ENCODE measurements around the gene ZNF185. TPM values are rescaled to one million over a fixed set of nuclear protein-coding genes. Genes with fewer than 3 reads are reported as not detected.

ZNF185 gene
- 1 to 10 TPM in 3 of 4 donors, under 1 TPM in 1; 0.53 to 2.5 (median 1.4) TPM for total RNA-seq

DNA sequence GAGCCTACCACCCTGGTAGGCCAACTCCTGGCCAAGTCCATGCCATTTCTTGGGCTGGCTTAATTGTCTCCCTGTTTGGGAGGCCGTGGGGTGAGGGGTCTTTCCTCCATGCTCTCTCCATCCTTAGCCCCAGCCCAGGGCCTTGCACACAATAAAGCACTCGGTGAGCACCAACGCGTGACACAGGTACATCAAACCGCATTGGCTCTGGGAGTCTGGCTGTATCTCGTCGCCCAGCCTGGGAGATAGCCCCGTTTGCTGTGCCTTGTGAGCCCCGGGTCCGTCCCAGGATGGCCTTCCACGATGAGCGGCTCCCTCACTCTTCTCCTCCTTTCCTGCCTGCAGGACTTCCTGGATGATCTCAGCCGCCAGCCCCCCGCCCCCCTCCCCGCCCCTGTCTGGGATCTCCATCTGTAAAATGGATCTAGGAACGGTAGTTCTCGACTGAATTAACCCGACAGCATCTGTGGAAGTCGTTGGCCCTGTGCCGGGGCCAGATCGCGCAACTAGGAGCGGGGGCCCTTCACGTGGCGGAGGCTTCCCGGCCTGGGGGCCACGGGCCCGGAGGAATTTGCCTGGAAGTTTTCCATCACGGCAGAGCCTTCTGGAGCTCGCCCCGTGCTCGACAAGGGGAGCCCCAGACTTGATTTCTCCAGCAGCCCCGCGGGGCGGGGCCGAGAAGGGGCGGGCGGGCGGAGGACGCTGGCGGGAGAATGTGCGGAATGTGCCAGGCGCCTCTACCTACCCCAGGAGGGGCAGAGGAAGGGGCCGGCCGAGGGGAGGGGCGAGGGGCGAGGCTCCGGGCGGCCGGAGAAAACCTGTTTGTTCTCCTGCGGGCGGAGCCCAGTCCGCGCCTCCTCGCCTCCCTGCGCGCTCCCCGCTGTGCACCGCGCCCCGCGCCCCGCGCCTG is at the start of gene ZNF185:
Gene ZNF185, plus strand, starts transcription at position 846 of the 910 bp plus-strand sequence. CDS start 16,423 bp downstream, outside the sequence.
- peak within 1 kb of the TSS in 3 of 4 donors; percentile 3 to 34 (median 29) for H3K4me3 ChIP-seq
- peak in 1 of 3 donors; percentile 57 for DNase-seq
- no peaks in the 10 kb centered on the region for H3K27me3 ChIP-seq
- no peak within 1 kb of the TSS for H3K27ac ChIP-seq
- no peaks in the 10 kb centered on the region for H3K36me3 ChIP-seq
- TF ChIP-seq POLR2A (IDR thresholded peaks at IDR 0.05), result no peak
- TF ChIP-seq, protein P1, sequence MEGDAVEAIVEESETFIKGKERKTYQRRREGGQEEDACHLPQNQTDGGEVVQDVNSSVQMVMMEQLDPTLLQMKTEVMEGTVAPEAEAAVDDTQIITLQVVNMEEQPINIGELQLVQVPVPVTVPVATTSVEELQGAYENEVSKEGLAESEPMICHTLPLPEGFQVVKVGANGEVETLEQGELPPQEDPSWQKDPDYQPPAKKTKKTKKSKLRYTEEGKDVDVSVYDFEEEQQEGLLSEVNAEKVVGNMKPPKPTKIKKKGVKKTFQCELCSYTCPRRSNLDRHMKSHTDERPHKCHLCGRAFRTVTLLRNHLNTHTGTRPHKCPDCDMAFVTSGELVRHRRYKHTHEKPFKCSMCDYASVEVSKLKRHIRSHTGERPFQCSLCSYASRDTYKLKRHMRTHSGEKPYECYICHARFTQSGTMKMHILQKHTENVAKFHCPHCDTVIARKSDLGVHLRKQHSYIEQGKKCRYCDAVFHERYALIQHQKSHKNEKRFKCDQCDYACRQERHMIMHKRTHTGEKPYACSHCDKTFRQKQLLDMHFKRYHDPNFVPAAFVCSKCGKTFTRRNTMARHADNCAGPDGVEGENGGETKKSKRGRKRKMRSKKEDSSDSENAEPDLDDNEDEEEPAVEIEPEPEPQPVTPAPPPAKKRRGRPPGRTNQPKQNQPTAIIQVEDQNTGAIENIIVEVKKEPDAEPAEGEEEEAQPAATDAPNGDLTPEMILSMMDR (IDR thresholded peaks at IDR 0.05), result no peak
- no peaks in the 10 kb centered on the region for H3K9me3 ChIP-seq
- H3K4me1 ChIP-seq, result no peaks in the 10 kb centered on the region

DNA sequence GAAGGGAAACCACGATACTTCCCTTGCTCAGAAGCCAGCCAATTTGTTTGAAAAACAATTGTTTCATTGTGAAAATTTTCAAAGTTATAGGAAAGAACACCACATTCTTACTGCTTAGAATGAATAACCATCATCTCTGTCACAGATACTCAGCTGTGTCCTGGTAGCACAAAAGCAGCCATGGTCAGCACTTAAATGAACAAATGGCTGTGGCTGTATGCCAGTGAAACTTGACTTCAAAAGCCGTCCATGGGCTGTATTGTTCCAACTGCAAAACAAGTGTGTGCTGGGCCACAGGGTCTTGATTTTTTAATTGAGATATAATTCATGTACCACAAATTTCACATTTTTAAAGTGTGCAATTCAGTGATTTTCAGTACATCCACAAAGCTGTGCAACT is 47.4 kb upstream of the ZNF185 start:
- H3K36me3 ChIP-seq, result peaks cover 0 to 21% (median 0%) of the 10 kb centered on the region in 3 donors
- H3K9me3 ChIP-seq, result no peaks in the 10 kb centered on the region
- no peak overlapping the region for H3K4me3 ChIP-seq
- no peaks in the 10 kb centered on the region for H3K4me1 ChIP-seq
- no peaks in the 10 kb centered on the region for H3K27me3 ChIP-seq
- no peak overlapping the region for H3K27ac ChIP-seq
- no peak for TF ChIP-seq POLR2A (IDR thresholded peaks at IDR 0.05)
- TF ChIP-seq, protein P1 (IDR thresholded peaks at IDR 0.05), result no peak
- no peak for DNase-seq

- no peak overlapping the region for H3K27ac ChIP-seq
- H3K4me3 ChIP-seq, result no peak overlapping the region
- TF ChIP-seq, protein P1 (IDR thresholded peaks at IDR 0.05), result no peak
- no peak for TF ChIP-seq POLR2A (IDR thresholded peaks at IDR 0.05)
- no peak for DNase-seq
- H3K36me3 ChIP-seq, result peaks cover 0 to 20% (median 0%) of the 10 kb centered on the region in 3 donors
- no peaks in the 10 kb centered on the region for H3K9me3 ChIP-seq
- H3K27me3 ChIP-seq, result no peaks in the 10 kb centered on the region
- no peaks in the 10 kb centered on the region for H3K4me1 ChIP-seq
These were observed 43.9 kb upstream of the ZNF185 start for GRCh38 chrX:152853986-152854385.

GRCh38 chrX:152861116-152861515 is 36.8 kb upstream of the ZNF185 start:
- H3K36me3 ChIP-seq, result peaks cover 0 to 26% (median 0%) of the 10 kb centered on the region in 3 donors
- no peak for TF ChIP-seq POLR2A (IDR thresholded peaks at IDR 0.05)
- TF ChIP-seq, protein P1 (IDR thresholded peaks at IDR 0.05), result no peak
- no peaks in the 10 kb centered on the region for H3K27me3 ChIP-seq
- H3K9me3 ChIP-seq, result no peaks in the 10 kb centered on the region
- no peak overlapping the region for H3K4me3 ChIP-seq
- H3K4me1 ChIP-seq, result no peaks in the 10 kb centered on the region
- DNase-seq, result no peak
- H3K27ac ChIP-seq, result no peak overlapping the region

GRCh38 chrX:152861826-152862225 is 36.0 kb upstream of the ZNF185 start:
- Histone ChIP-seq H3K27ac (no peak overlapping the region), H3K27me3 (no peaks in the 10 kb centered on the region), H3K9me3 (no peaks in the 10 kb centered on the region), H3K4me1 (no peaks in the 10 kb centered on the region), H3K36me3 (peaks cover 0 to 30% (median 0%) of the 10 kb centered on the region in 3 donors), H3K4me3 (no peak overlapping the region)
- no peak for TF ChIP-seq POLR2A (IDR thresholded peaks at IDR 0.05)
- TF ChIP-seq, protein P1 (IDR thresholded peaks at IDR 0.05), result no peak
- no peak for DNase-seq
